SK-N-SH treated with all-trans-retinoic acid at 6 μM for 48 hours (cell line): ENCODE results near the gene SCCPDH.

Source experiments
- GLIS3 ChIP-seq: fragments of 250-450 bp; sonication (Bioruptor Pico); IDR thresholded peaks from 2 replicates; pipeline ENCODE4 v1.5.0; 2020; ENCODE audit warnings: mild to moderate bottlenecking, moderate library complexity
- RARB ChIP-seq: fragments of 250-450 bp; sonication (Bioruptor Pico); IDR thresholded peaks from 2 replicates; pipeline ENCODE4 v1.8.0; 2021; ENCODE audit warnings: mild to moderate bottlenecking, moderate library complexity
- ZC3H10 ChIP-seq: fragments of 250-450 bp; sonication (Bioruptor Pico); IDR thresholded peaks from 2 replicates; pipeline ENCODE4 v1.5.1; 2021; ENCODE audit warnings: mild to moderate bottlenecking, moderate library complexity
- ZFP3 ChIP-seq: fragments of 250-450 bp; sonication (Bioruptor Pico); IDR thresholded peaks from 2 replicates; pipeline ENCODE4 v1.5.0; 2020; ENCODE audit warnings: mild to moderate bottlenecking, moderate library complexity
- ZFP30 ChIP-seq: fragments of 450-650 bp; formaldehyde crosslinking; IDR thresholded peaks from 2 replicates; pipeline ENCODE4 v1.5.0; 2022; ENCODE audit warnings: mild to moderate bottlenecking, moderate library complexity
- ZNF565 ChIP-seq: fragments of 450-650 bp; formaldehyde crosslinking; conservative IDR thresholded peaks from 2 replicates; pipeline ENCODE4 v1.5.0; 2020; ENCODE audit warnings: low read depth, mild to moderate bottlenecking, moderate library complexity
- ZNF8 ChIP-seq: fragments of 450-650 bp; formaldehyde crosslinking; IDR thresholded peaks from 2 replicates; pipeline ENCODE4 v1.5.0; 2020; ENCODE audit warnings: mild to moderate bottlenecking, moderate library complexity
- TF ChIP-seq, protein P1 (sequence below): fragments of 250-450 bp; sonication (Bioruptor Pico); IDR thresholded peaks from 2 replicates; pipeline ENCODE4 v1.8.0; 2021; ENCODE audit warnings: low read depth, mild to moderate bottlenecking, moderate library complexity, borderline replicate concordance

DNA sequence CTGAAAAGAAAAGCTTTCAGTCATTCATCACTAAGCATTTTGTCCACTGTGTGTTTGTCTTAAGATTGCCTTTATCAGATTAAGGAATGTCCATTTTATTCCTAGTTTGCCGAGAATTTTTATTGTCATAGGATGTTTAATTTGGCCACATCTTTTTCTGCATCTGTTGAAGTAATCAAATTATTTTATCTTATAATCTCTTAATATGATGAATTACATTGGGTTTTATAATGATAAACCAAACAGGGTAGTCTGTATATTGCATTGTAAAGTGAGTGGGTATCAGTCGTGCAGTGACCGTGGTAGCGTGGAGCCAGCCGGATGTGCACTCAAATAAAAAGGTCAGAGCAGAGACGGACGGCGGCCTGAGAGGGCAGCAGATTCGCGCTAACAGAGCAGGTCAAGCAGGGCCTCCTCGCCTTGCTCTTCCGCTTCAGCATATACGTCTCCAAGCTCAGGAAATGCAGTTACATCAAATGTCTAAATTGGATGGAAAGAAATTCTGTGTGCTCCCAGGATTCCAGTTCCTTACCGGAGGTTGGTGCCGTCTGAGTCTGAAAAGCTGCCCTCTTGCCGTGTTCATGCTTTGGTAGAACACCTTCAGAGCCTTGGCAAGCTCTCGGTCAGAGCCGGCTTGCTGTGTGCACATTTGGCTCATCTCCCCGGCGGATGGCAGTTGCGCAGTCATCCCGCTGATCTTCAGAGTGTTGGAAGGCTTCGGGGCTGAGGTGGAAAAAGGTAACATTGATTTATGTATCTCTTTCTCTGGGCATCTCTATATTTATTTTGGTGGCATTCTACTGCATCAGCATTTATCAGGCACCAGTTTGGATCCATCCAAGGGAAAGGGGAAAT is 51.5 kb downstream of the SCCPDH start:
- TF ChIP-seq GLIS3 (CRISPR knock-in tag) (no peak), ZNF565 (CRISPR knock-in tag) (no peak), ZFP30 (no peak), RARB (no peak), ZNF8 (CRISPR knock-in tag) (no peak), ZC3H10 (no peak), ZFP3 (no peak)
- TF ChIP-seq, protein P1, sequence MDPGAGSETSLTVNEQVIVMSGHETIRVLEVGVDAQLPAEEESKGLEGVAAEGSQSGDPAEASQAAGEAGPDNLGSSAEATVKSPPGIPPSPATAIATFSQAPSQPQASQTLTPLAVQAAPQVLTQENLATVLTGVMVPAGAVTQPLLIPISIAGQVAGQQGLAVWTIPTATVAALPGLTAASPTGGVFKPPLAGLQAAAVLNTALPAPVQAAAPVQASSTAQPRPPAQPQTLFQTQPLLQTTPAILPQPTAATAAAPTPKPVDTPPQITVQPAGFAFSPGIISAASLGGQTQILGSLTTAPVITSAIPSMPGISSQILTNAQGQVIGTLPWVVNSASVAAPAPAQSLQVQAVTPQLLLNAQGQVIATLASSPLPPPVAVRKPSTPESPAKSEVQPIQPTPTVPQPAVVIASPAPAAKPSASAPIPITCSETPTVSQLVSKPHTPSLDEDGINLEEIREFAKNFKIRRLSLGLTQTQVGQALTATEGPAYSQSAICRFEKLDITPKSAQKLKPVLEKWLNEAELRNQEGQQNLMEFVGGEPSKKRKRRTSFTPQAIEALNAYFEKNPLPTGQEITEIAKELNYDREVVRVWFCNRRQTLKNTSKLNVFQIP, result no peak
